CD4-positive, alpha-beta memory T cell (primary cell): ENCODE data around the gene AKT3. TPM values are rescaled to one million over a fixed set of nuclear protein-coding genes. Genes with fewer than 3 reads are reported as not detected.

Source experiments
- CTCF ChIA-PET: fragments of 350-600 bp; sonication (Branson Sonifier 250); formaldehyde crosslinking; loops from one replicate; lab custom pipeline; 2021; ENCODE audit warnings: inconsistent platforms; ENCODE audit not compliant: partially characterized antibody; lab: Charles Lee
- POLR2A ChIA-PET: fragments of 350-600 bp; sonication (Branson Sonifier 250); formaldehyde crosslinking; loops from one replicate; lab custom pipeline; 2021; ENCODE audit not compliant: partially characterized antibody; lab: Charles Lee
- DNase-seq, 5 donors: peaks; one replicate each; pipeline versions ENCODE4 v3.0.0 to v3.0.0-alpha.2; 2020 to 2022; ENCODE audit warnings: mixed read lengths in 1 of 5
- H3K27ac ChIP-seq: one replicate; pipeline ENCODE4 v1.7.0; 2013; ENCODE audit warnings: low read depth, low read length
- H3K27me3 ChIP-seq: 2 replicates; pipeline ENCODE4 v1.7.0; 2013; ENCODE audit warnings: mild to moderate bottlenecking, low read length, moderate library complexity; ENCODE audit not compliant: insufficient read depth
- H3K36me3 ChIP-seq: 2 replicates; pipeline ENCODE4 v1.7.0; 2013; ENCODE audit warnings: mild to moderate bottlenecking, low read length, moderate library complexity; ENCODE audit not compliant: insufficient read depth
- H3K4me1 ChIP-seq: 2 replicates; pipeline ENCODE4 v1.7.0; 2013; ENCODE audit warnings: mild to moderate bottlenecking, low read length, moderate library complexity; ENCODE audit not compliant: insufficient read depth
- H3K4me3 ChIP-seq, 2 donors: one replicate each; pipeline ENCODE4 v1.7.0; 2013; ENCODE audit warnings: low read length in 2 of 2, mild to moderate bottlenecking in 1 of 2
- H3K9me3 ChIP-seq, 2 donors: one replicate each; pipeline ENCODE4 v1.7.0; 2013; ENCODE audit warnings: low read length in 2 of 2, control low read depth in 1 of 2; ENCODE audit not compliant: control insufficient read depth in 1 of 2
- H3K27ac Mint-ChIP-seq, 7 donors: one replicate each; pipeline ENCODE4 v1.8.0; 2020 to 2021; ENCODE audit warnings: mixed read lengths in 7 of 7, mild to moderate bottlenecking in 6 of 7, inconsistent platforms in 3 of 7, moderate library complexity in 3 of 7
- H3K27me3 Mint-ChIP-seq, 2 donors: one replicate each; pipeline ENCODE4 v1.8.0; 2020 to 2021; ENCODE audit warnings: mixed read lengths in 2 of 2
- H3K36me3 Mint-ChIP-seq, 2 donors: one replicate each; pipeline ENCODE4 v1.8.0; 2020 to 2021; ENCODE audit warnings: mixed read lengths in 2 of 2, inconsistent platforms in 1 of 2, mild to moderate bottlenecking in 1 of 2
- H3K4me1 Mint-ChIP-seq, 4 donors: one replicate each; pipeline ENCODE4 v1.8.0; 2020 to 2021; ENCODE audit warnings: mixed read lengths in 4 of 4, mild to moderate bottlenecking in 1 of 4
- H3K4me3 Mint-ChIP-seq, 8 donors: one replicate each; pipeline ENCODE4 v1.8.0; 2020 to 2021; ENCODE audit warnings: mixed read lengths in 8 of 8, mild to moderate bottlenecking in 7 of 8, moderate library complexity in 6 of 8, inconsistent platforms in 3 of 8
- H3K9me3 Mint-ChIP-seq, 8 donors: one replicate each; pipeline ENCODE4 v1.8.0; 2020 to 2021; ENCODE audit warnings: mixed read lengths in 8 of 8, mild to moderate bottlenecking in 5 of 8, inconsistent platforms in 3 of 8, moderate library complexity in 1 of 8
- intact Hi-C: fragments of 100-400 bp; cut with micrococcal nuclease; formaldehyde crosslinking; loops from one replicate; pipeline ENCODE4 v1.15.1; 2023
- polyA plus RNA-seq, 2 donors: library from polyadenylated mRNA; unstranded; fragments of 300-500 nt; fragmentation: Illumina TruSeq; gene quantifications; one replicate each; pipeline ENCODE4 v1.2.3, GENCODE V29; 2021
- total RNA-seq, 2 experiments: library from RNA; stranded (reverse); gene quantifications; one replicate each; pipeline ENCODE4 v1.2.3, GENCODE V29; 2021

The AKT3 gene
- total and polyA plus RNA-seq, 4 experiments from 2014 or later: 0.56 to 152 (median 77.1) TPM

- intact Hi-C loops: no loop called here
- no peak overlapping the region for H3K27ac ChIP-seq
- H3K4me3 Mint-ChIP-seq: no peak overlapping the region
- peaks cover 8 to 30% of the 10 kb centered on the region in 2 donors for H3K36me3 Mint-ChIP-seq
- no peak overlapping the region for H3K4me3 ChIP-seq
- H3K27me3 ChIP-seq: no peaks in the 10 kb centered on the region
- POLR2A ChIA-PET: no interaction called here
- H3K9me3 ChIP-seq: no peaks in the 10 kb centered on the region
- no peak for DNase-seq
- no peak overlapping the region for H3K27ac Mint-ChIP-seq
- CTCF ChIA-PET: no interaction called here
- no peaks in the 10 kb centered on the region for H3K4me1 ChIP-seq
- H3K36me3 ChIP-seq: no peaks in the 10 kb centered on the region
- H3K27me3 Mint-ChIP-seq: no peaks in the 10 kb centered on the region
- H3K9me3 Mint-ChIP-seq: no peaks in the 10 kb centered on the region
- no peaks in the 10 kb centered on the region for H3K4me1 Mint-ChIP-seq
Measured at GRCh38 chr1:243465738-243466137, 384.3 kb downstream of the AKT3 start.

DNA sequence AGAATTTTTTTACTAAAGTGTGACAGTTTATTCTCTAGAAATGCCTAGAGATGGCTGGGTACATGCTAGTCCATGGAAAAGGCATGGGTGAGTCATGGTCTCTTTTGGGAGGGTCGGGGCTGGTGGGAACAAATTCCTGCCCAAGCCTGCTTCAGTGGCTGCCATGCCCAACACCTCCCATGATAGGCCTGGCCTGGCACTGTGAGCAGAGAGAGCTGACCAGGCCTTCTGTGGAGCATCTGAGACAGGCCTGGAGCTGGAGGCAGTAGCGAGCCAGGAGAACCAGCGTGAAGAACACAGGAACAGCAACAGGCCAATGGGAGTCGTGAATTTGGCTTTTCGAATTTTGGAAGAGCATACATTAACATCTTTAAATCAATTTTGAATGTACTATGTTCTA lies 385.0 kb downstream of the AKT3 start:
- Mint-ChIP-seq H3K27me3 (no peaks in the 10 kb centered on the region), H3K27ac (peak overlapping the region in 1 of 7 donors; percentile 46), H3K4me1 (no peaks in the 10 kb centered on the region), H3K36me3 (peaks cover 12 to 30% of the 10 kb centered on the region in 2 donors), H3K9me3 (no peaks in the 10 kb centered on the region), H3K4me3 (no peak overlapping the region)
- Histone ChIP-seq H3K27me3 (no peaks in the 10 kb centered on the region), H3K36me3 (no peaks in the 10 kb centered on the region), H3K4me1 (no peaks in the 10 kb centered on the region), H3K27ac (no peak overlapping the region), H3K4me3 (no peak overlapping the region), H3K9me3 (no peaks in the 10 kb centered on the region)
- intact Hi-C loops: no loop called here
- POLR2A ChIA-PET: no interaction called here
- no peak for DNase-seq
- CTCF ChIA-PET: no interaction called here

DNA sequence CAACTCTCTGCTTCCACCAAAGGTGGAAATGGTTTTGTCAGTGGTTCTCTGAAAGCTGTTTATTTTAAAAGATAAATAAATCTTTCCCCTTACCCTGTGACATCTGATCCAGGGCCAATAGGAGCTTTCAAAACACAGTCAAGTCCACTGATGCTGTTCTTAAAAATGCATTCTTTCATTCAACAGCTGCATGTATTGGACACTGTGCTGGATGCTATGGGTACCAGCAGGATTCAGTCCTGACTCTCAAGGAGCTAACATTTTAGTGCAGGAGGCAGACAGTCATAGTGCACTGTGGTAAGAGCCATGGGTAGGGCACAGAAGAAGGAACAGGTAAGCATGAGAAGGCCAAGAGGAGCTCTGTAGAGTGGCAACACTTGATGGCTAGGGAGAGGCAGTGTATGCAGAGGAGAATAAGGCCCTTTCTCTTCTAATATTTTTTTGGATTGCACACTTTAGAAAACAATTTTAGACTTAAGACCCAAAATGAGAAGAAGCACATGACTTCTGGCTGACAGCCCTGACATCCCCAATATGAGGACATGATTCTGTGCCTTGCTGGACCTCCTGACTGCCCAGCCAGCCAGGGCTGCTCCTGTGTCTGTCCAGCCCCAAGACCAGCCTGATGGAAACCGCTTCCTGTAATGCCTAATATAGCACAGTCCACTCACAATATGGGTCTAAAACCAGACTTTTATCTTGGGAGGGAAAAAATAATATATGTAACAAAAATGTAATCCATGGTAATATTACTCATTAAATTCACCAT lies 386.9 kb downstream of the AKT3 start:
- no peak overlapping the region for H3K4me3 ChIP-seq
- Mint-ChIP-seq H3K36me3 (peaks cover 13 to 28% of the 10 kb centered on the region in 2 donors), H3K4me3 (no peak overlapping the region), H3K27ac (peak overlapping the region in 1 of 7 donors; percentile 58), H3K27me3 (no peaks in the 10 kb centered on the region), H3K4me1 (no peaks in the 10 kb centered on the region), H3K9me3 (no peaks in the 10 kb centered on the region)
- ChIA-PET POLR2A (no interaction called here), CTCF (interaction anchor here (1.6 kb wide), 1 partner anchor 11 kb away, joined by 4 read pairs; no protein-coding TSS in a partner anchor)
- H3K36me3 ChIP-seq: no peaks in the 10 kb centered on the region
- H3K9me3 ChIP-seq: no peaks in the 10 kb centered on the region
- intact Hi-C loops: no loop called here
- H3K27ac ChIP-seq: no peak overlapping the region
- no peaks in the 10 kb centered on the region for H3K27me3 ChIP-seq
- H3K4me1 ChIP-seq: no peaks in the 10 kb centered on the region
- DNase-seq: no peak

DNA sequence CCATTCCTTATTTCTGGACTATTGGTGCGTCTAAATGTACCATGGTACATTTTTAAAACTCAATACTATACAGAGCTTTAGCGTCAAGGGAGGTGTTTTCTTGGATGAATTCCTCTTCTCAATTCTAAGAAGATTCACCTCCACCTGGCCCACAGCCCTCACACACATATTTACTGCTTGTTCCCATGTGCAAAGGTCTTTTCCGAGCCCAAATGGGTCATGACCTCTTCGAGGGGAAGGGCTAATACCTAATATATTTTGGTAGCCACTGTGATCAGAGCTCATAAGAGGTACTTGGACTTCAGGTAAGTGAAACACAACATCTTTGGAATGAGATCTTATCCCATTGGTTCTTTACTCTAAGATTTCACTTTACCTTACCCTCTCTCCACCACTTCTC lies 388.3 kb downstream of the AKT3 start:
- CTCF ChIA-PET: no interaction called here
- Mint-ChIP-seq H3K36me3 (peaks cover 15 to 29% of the 10 kb centered on the region in 2 donors), H3K27me3 (no peaks in the 10 kb centered on the region), H3K4me1 (no peaks in the 10 kb centered on the region), H3K9me3 (no peaks in the 10 kb centered on the region), H3K27ac (no peak overlapping the region), H3K4me3 (no peak overlapping the region)
- Histone ChIP-seq H3K36me3 (no peaks in the 10 kb centered on the region), H3K27me3 (no peaks in the 10 kb centered on the region), H3K9me3 (no peaks in the 10 kb centered on the region), H3K4me1 (no peaks in the 10 kb centered on the region), H3K27ac (no peak overlapping the region), H3K4me3 (no peak overlapping the region)
- intact Hi-C loops: no loop called here
- POLR2A ChIA-PET: interaction anchor here (1.0 kb wide), 1 partner anchor 15 kb away, joined by 3 read pairs; no protein-coding TSS in a partner anchor
- no peak for DNase-seq

DNA sequence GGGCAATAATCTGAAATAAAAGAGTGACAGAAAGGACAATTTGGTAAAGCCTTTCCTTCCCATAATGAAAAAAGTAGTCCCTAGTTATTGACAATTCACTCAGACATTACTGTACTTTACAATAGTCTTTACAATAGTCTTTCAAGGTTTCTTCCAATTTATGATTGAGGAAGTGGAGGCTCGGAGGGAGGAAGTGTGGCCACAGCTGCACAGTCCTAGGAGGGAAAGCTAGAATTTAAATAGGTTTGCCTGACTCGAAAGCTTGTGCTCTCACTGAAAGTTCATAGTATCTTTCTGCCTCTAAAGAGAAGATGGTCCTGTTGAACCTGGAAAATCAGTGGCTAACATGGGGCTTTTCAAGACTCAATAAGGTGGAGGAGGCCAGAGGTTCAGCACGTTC lies 391.0 kb downstream of the AKT3 start:
- H3K36me3 Mint-ChIP-seq: peaks cover 18 to 41% of the 10 kb centered on the region in 2 donors
- no peaks in the 10 kb centered on the region for H3K9me3 Mint-ChIP-seq
- peak overlapping the region in 1 of 7 donors; percentile 33 for H3K27ac Mint-ChIP-seq
- no peak for DNase-seq
- POLR2A ChIA-PET: no interaction called here
- no peaks in the 10 kb centered on the region for H3K36me3 ChIP-seq
- CTCF ChIA-PET: no interaction called here
- no peak overlapping the region for H3K4me3 Mint-ChIP-seq
- H3K9me3 ChIP-seq: no peaks in the 10 kb centered on the region
- H3K4me3 ChIP-seq: no peak overlapping the region
- no peaks in the 10 kb centered on the region for H3K4me1 Mint-ChIP-seq
- H3K27me3 ChIP-seq: no peaks in the 10 kb centered on the region
- no peak overlapping the region for H3K27ac ChIP-seq
- intact Hi-C loops: no loop called here
- no peaks in the 10 kb centered on the region for H3K4me1 ChIP-seq
- no peaks in the 10 kb centered on the region for H3K27me3 Mint-ChIP-seq

- ChIA-PET POLR2A (no interaction called here), CTCF (no interaction called here)
- no peak for DNase-seq
- Mint-ChIP-seq H3K36me3 (peaks cover 18 to 38% of the 10 kb centered on the region in 2 donors), H3K27ac (no peak overlapping the region), H3K27me3 (no peaks in the 10 kb centered on the region), H3K4me3 (no peak overlapping the region), H3K9me3 (no peaks in the 10 kb centered on the region), H3K4me1 (no peaks in the 10 kb centered on the region)
- Histone ChIP-seq H3K4me1 (no peaks in the 10 kb centered on the region), H3K27me3 (no peaks in the 10 kb centered on the region), H3K4me3 (no peak overlapping the region), H3K27ac (no peak overlapping the region), H3K36me3 (no peaks in the 10 kb centered on the region), H3K9me3 (no peaks in the 10 kb centered on the region)
- intact Hi-C loops: no loop called here
Measured at GRCh38 chr1:243457363-243457982, 392.6 kb downstream of the AKT3 start.

DNA sequence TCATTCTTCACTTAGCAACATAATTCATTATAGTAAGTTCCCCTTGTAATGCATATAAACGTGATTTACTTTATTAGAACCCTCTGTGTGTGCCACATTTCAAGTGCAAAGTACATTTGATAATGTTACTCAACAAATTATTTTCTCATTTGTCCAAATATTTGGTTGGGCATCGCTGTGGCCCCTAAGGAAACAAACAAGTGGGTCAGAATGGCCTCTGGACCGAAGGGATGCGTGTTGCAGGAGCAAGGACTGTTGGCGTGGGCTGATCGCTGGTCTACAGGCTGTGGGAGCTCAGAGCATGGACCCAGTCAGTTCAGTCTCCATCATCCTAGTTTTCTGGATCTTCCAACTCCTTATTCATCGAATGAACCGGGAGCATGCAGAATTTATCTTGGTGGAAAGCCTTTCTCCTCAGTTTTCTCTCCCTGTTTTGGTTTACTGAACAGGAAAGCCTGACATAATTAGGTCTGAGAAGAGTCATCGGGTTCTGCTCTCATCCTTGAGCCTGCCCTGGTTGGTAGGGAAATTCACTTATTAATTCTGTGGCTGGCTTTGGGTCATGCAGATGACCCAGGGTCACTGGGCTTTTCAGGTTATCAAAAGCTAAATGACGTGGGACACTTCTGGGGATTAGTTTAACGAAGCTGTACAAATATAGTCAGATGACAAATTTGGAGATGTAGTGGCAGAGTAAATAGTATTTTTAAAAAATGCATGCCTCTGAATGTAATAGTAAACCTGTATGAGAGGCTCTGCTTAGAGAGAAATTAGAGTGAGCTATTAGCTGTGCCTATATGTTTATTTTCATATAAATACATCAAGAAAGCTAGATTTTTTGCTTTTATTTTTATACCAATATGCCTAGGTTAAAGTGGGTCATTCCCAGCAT lies 394.0 kb downstream of the AKT3 start:
- H3K4me1 Mint-ChIP-seq: no peaks in the 10 kb centered on the region
- no peaks in the 10 kb centered on the region for H3K4me1 ChIP-seq
- no peaks in the 10 kb centered on the region for H3K9me3 Mint-ChIP-seq
- no peak for DNase-seq
- no peak overlapping the region for H3K27ac ChIP-seq
- peaks cover 14 to 29% of the 10 kb centered on the region in 2 donors for H3K36me3 Mint-ChIP-seq
- ChIA-PET CTCF (no interaction called here), POLR2A (no interaction called here)
- intact Hi-C loops: no loop called here
- H3K27me3 ChIP-seq: no peaks in the 10 kb centered on the region
- no peaks in the 10 kb centered on the region for H3K27me3 Mint-ChIP-seq
- no peak overlapping the region for H3K4me3 ChIP-seq
- H3K9me3 ChIP-seq: no peaks in the 10 kb centered on the region
- H3K27ac Mint-ChIP-seq: no peak overlapping the region
- H3K36me3 ChIP-seq: no peaks in the 10 kb centered on the region
- no peak overlapping the region for H3K4me3 Mint-ChIP-seq
